GM20000 (cell line): ENCODE data around the gene SERTAD3.
A peak's percentile ranks its signal among the peaks of the same experiment; 100 is the strongest.
"Not testable (repeated sequence)": the region's sequence is repeated elsewhere in the genome, so short reads cannot be mapped to it uniquely, and the experiment has no call there.

Source experiments
- DNase-seq: peaks from one replicate; pipeline ENCODE4 v3.0.0; 2012; ENCODE audit warnings: low spot score
- TF ChIP-seq, protein P1 (sequence below): IDR thresholded peaks from 2 replicates; pipeline ENCODE4 v1.5.1; 2012; ENCODE audit warnings: mild to moderate bottlenecking, control low read depth; ENCODE audit errors: extremely low read depth, missing control alignments

SERTAD3 gene

DNA sequence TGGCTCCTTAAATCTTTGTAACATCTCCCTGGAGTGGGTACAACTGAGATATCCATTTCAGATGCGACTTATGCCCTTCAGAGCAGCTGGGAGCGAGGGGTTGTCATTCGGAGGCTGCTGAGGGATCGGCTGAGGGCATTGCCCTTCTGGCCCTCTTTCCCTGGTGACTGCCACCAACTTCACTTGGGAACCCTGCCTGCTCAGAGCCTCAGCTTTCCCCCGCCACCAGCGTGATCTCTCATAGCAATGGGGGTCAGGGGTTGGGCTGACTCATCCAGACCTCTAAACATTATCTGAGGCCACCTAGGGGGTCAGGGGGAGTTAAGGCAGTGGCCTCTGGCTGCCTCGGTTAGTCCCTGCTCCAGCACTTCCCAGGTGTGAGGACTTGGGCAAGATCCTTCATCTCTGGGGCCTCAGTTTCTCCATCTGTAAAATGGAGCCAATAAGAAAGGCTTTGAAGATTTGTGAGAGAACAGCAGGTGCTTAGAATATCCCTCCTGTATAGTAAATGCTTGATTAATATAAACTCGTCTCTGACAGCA lies 32.1 kb downstream of the SERTAD3 start:
- DNase-seq, result no peak
- TF ChIP-seq, protein P1, sequence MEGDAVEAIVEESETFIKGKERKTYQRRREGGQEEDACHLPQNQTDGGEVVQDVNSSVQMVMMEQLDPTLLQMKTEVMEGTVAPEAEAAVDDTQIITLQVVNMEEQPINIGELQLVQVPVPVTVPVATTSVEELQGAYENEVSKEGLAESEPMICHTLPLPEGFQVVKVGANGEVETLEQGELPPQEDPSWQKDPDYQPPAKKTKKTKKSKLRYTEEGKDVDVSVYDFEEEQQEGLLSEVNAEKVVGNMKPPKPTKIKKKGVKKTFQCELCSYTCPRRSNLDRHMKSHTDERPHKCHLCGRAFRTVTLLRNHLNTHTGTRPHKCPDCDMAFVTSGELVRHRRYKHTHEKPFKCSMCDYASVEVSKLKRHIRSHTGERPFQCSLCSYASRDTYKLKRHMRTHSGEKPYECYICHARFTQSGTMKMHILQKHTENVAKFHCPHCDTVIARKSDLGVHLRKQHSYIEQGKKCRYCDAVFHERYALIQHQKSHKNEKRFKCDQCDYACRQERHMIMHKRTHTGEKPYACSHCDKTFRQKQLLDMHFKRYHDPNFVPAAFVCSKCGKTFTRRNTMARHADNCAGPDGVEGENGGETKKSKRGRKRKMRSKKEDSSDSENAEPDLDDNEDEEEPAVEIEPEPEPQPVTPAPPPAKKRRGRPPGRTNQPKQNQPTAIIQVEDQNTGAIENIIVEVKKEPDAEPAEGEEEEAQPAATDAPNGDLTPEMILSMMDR, result no peak

GRCh38 chr19:40411125-40411842 lies 32.9 kb downstream of the SERTAD3 start:
- TF ChIP-seq, protein P1, result no peak
- no peak for DNase-seq

- no peak for DNase-seq
- TF ChIP-seq, protein P1, result no peak
These were observed 34.1 kb downstream of the SERTAD3 start for GRCh38 chr19:40410030-40410389.

- DNase-seq, result not testable (repeated sequence)
These were observed 35.6 kb downstream of the SERTAD3 start for GRCh38 chr19:40408598-40408925.

GRCh38 chr19:40407714-40408597 lies 36.2 kb downstream of the SERTAD3 start:
- TF ChIP-seq, protein P1, result no peak
- DNase-seq, result no peak

- DNase-seq, result peak; percentile 97
- TF ChIP-seq, protein P1, result no peak
These were observed 40.7 kb downstream of the SERTAD3 start for GRCh38 chr19:40403262-40403984.

DNA sequence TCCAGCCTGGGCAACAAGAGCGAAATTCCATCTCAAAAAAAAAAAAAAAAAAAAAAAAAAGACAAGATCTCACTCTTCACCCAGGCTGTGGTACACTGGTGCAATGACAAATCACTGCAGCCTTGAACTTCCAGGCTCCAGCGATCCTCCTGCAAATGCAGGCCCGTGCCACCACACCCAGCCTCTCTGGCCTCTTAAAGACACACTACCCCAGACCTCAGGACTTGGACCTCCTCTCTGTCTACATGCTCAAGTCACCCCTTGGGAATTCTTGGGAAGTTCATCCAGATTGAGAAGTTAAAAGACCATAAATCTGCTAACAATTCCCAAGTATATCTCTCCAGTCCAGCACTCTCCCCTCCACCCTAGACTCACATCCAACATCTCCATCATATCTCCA lies 43.6 kb downstream of the SERTAD3 start:
- DNase-seq, result no peak
- TF ChIP-seq, protein P1, result no peak
